Kidney epithelial cell (primary cell): Measurements from ENCODE around the gene ADIPOR1. TPM values are rescaled to one million over a fixed set of nuclear protein-coding genes. Genes with fewer than 3 reads are reported as not detected.
"Not testable (repeated sequence)": the region's sequence is repeated elsewhere in the genome, so short reads cannot be mapped to it uniquely, and the experiment has no call there.

Experiments
- DNase-seq: peaks from one replicate; pipeline ENCODE4 v3.0.0-alpha.2; 2010; ENCODE audit warnings: low read depth
- H3K27me3 ChIP-seq: 2 replicates; pipeline ENCODE4 v1.6.0; 2011; ENCODE audit warnings: low read length; ENCODE audit not compliant: control insufficient read depth, insufficient read depth
- H3K36me3 ChIP-seq: 2 replicates; pipeline ENCODE4 v1.5.1; 2011; ENCODE audit warnings: low read length; ENCODE audit not compliant: control insufficient read depth, insufficient read depth
- H3K4me3 ChIP-seq: 2 replicates; pipeline ENCODE4 v1.5.1; 2011; ENCODE audit warnings: low read depth, mild to moderate bottlenecking, control low read depth, low read length
- total RNA-seq: library from RNA; depleted of rRNA; stranded (reverse); fragments of >200 nt; gene quantifications from 2 replicates; pipeline ENCODE4 v1.2.3, GENCODE V29; 2015
- TF ChIP-seq, protein P1 (sequence below): IDR thresholded peaks from 2 replicates; pipeline ENCODE4 v1.5.1; 2011; ENCODE audit warnings: mild to moderate bottlenecking, moderate library complexity, low read length, control low read depth, inconsistent platforms; ENCODE audit not compliant: insufficient read depth, poor library complexity, severe bottlenecking

ADIPOR1 gene
- total RNA-seq, 1 donor from 2014 or later = 77.8 TPM

DNA sequence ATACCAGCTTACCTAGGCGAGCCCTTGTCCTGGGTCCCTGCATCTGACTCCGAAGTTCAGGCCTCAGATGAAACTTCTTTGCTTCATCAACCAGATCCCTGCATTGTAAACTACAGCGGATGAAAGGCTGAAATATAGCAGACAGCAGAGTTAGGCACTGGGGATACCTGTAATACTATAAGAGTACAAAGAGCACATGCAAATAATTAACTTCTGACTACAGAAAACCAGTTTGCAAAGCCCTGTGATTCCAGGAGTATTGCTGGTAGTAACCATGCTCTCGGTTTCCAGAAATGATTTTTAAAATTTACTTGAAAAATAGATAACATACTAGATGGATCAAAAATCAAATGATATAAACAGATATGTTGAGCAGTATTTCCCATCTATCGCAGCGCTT lies 49.1 kb downstream of the ADIPOR1 start:
- no peaks in the 10 kb centered on the region for H3K27me3 ChIP-seq
- TF ChIP-seq, protein P1, sequence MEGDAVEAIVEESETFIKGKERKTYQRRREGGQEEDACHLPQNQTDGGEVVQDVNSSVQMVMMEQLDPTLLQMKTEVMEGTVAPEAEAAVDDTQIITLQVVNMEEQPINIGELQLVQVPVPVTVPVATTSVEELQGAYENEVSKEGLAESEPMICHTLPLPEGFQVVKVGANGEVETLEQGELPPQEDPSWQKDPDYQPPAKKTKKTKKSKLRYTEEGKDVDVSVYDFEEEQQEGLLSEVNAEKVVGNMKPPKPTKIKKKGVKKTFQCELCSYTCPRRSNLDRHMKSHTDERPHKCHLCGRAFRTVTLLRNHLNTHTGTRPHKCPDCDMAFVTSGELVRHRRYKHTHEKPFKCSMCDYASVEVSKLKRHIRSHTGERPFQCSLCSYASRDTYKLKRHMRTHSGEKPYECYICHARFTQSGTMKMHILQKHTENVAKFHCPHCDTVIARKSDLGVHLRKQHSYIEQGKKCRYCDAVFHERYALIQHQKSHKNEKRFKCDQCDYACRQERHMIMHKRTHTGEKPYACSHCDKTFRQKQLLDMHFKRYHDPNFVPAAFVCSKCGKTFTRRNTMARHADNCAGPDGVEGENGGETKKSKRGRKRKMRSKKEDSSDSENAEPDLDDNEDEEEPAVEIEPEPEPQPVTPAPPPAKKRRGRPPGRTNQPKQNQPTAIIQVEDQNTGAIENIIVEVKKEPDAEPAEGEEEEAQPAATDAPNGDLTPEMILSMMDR = no peak
- H3K36me3 ChIP-seq = no peaks in the 10 kb centered on the region
- DNase-seq = no peak
- no peak overlapping the region for H3K4me3 ChIP-seq

DNA sequence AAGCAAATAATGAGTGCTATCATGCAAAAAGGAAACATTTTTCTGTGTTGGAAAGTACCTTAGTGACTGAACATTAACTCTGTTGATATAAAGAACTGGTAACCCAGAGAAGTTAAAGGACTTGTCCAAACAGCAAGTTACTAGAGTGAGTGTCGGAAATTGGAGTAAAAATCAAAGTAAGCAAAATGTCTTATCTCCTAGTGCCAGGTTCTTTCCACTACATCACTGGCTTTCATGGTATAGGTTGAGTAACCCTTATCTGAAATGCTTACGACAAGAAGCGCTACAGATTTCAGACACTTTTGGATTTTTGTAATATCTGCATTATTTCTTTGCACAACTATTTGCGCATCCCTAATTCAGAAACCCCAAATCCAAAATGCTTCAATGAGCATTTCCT lies 52.8 kb downstream of the ADIPOR1 start:
- Histone ChIP-seq H3K27me3 (no peaks in the 10 kb centered on the region), H3K4me3 (no peak overlapping the region), H3K36me3 (no peaks in the 10 kb centered on the region)
- TF ChIP-seq, protein P1 = no peak
- no peak for DNase-seq

DNA sequence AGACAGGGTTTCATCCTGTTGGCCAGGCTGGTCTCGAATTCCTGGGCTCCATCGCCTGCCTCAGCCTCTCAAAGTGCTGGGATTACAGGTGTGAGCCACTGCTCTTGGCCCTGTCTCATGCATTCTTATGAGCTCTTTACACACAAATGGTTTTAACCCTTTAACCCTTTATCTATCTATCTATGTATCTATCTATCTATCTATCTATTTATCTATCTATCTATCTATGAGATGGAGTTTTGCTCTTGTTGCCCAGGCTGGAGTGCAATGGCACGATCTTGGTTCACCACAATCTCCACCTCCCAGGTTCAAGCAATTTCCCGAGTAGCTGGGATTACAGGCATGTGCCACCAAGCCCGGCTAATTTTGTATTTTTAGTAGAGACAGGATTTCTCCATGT lies 54.3 kb downstream of the ADIPOR1 start:
- not testable (repeated sequence) for H3K27me3 ChIP-seq, DNase-seq, H3K36me3 ChIP-seq, H3K4me3 ChIP-seq

DNA sequence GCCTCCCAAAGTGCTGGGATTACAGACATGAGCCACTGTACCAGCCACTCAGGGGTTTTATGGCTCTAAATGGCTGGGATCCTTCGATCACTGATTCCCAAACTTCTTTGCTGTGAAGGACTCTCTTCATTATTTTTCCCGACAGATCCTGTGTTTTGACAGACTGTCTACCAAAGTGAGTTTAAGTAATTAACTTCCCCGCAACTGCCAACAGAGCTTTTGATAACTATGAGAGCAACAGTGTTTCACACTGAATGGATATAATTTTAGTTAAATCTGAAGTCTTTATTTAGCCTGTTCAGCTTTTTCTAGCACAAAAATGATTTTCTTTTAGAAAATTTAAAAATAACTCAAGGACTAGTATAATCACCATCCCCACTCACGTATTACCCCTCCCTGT lies 56.6 kb downstream of the ADIPOR1 start:
- TF ChIP-seq, protein P1 = no peak
- no peak overlapping the region for H3K4me3 ChIP-seq
- no peak for DNase-seq
- H3K36me3 ChIP-seq = no peaks in the 10 kb centered on the region
- no peaks in the 10 kb centered on the region for H3K27me3 ChIP-seq

DNA sequence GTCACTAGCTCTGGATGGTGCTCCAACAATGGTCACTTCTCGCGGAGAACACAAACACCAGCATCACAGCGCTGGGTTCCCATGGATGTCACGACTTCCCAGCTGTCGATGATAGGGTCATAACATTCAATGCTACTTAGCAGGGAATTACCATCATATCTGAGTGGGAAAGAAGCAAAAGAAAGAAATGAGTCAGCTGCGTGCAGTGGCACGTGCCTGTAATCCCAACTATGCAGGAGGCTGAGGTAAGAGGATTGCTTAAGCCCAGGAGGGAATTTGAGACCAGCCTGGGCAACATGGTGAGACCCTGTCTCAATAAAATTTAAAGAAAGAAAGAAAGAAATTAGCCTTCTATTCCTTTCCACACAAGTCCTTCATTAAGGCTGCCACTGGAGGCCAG lies 65.6 kb downstream of the ADIPOR1 start:
- no peak for DNase-seq
- TF ChIP-seq, protein P1 = no peak

More for the DNA sequence above, 65.6 kb downstream of the ADIPOR1 start:
- H3K27me3 ChIP-seq = no peaks in the 10 kb centered on the region
- no peaks in the 10 kb centered on the region for H3K36me3 ChIP-seq
- H3K4me3 ChIP-seq = no peak overlapping the region

Other genes with a start within 250 kb of the ADIPOR1 start
- gene SYT2, start 247.9 kb downstream of the ADIPOR1 start, total RNA-seq = under 0.01 and 0.04 TPM in 2 replicates
- gene KDM5B, start 149.9 kb downstream of the ADIPOR1 start, total RNA-seq = 66.5 and 70.7 TPM in 2 replicates
- 0.48 TPM in 1 of 2 replicates, not detected in the other for gene PCAT6, start 147.4 kb downstream of the ADIPOR1 start, total RNA-seq
- gene RABIF, start 69.2 kb downstream of the ADIPOR1 start, total RNA-seq = 7.0 and 11.5 TPM in 2 replicates
- 21.4 and 23.4 TPM in 2 replicates for gene KLHL12, start 31.1 kb downstream of the ADIPOR1 start, total RNA-seq
- gene CYB5R1, start 8.9 kb upstream of the ADIPOR1 start, total RNA-seq = 36.1 and 43.4 TPM in 2 replicates
- gene TMEM183A, start 49.1 kb upstream of the ADIPOR1 start, total RNA-seq = 81.9 and 83.2 TPM in 2 replicates
- gene PPFIA4, start 68.2 kb upstream of the ADIPOR1 start, total RNA-seq = 0.13 and 0.62 TPM in 2 replicates
- gene MYOG, start 127.7 kb upstream of the ADIPOR1 start, total RNA-seq = not detected in 2 replicates
- gene ADORA1, start 169.4 kb upstream of the ADIPOR1 start, total RNA-seq = 5.6 and 7.0 TPM in 2 replicates
- gene MYBPH, start 217.5 kb upstream of the ADIPOR1 start, total RNA-seq = not detected in 2 replicates
- gene CHI3L1, start 228.4 kb upstream of the ADIPOR1 start, total RNA-seq = 1.5 and 2.1 TPM in 2 replicates